ENCODE measurements around the gene EBLN2.

EBLN2 gene

GRCh38 chr3:73026760-73027113, 34.7 kb upstream of the EBLN2 start:
- Histone ChIP-seq H3K4me1 (ENCODE audit: insufficient read depth, low read length, poor library complexity, severe bottlenecking) (peaks cover 11% of the 10 kb centered on the region), H3K9me3 (ENCODE audit: insufficient read depth, low read depth, low read length) (no peaks in the 10 kb centered on the region), H3K9me2 (replicated peaks; ENCODE audit: low read depth, low read length) (no peaks in the 10 kb centered on the region), H3F3A (ENCODE audit: low read depth) (no peaks in the 10 kb centered on the region), H3K79me2 (ENCODE audit: insufficient read depth, low read length) (no peaks in the 10 kb centered on the region; the same call in none of the 2 replicates), H4K20me1 (ENCODE audit: insufficient read depth, low read length, poor library complexity, severe bottlenecking) (peaks cover 99% of the 10 kb centered on the region), H3K9ac (ENCODE audit: low read depth, low read length, poor library complexity, severe bottlenecking) (no peak overlapping the region), H2AFZ (ENCODE audit: low read length) (no peak overlapping the region), H3K4me2 (ENCODE audit: low read depth, low read length, poor library complexity, severe bottlenecking) (no peak overlapping the region), H3K36me3 (ENCODE audit: insufficient read depth, low read length) (peaks cover 4% of the 10 kb centered on the region; the same call in 1 of the 2 replicates), H3K4me3 (ENCODE audit: low read length, poor library complexity, severe bottlenecking) (no peak overlapping the region), H3K27me3 (ENCODE audit: insufficient read depth, low read length, poor library complexity, severe bottlenecking) (no peaks in the 10 kb centered on the region)
- no peak for TF ChIP-seq EZH2phosphoT487 (IDR thresholded peaks at IDR 0.05; ENCODE audit: borderline replicate concordance)
- TF ChIP-seq, protein P1, sequence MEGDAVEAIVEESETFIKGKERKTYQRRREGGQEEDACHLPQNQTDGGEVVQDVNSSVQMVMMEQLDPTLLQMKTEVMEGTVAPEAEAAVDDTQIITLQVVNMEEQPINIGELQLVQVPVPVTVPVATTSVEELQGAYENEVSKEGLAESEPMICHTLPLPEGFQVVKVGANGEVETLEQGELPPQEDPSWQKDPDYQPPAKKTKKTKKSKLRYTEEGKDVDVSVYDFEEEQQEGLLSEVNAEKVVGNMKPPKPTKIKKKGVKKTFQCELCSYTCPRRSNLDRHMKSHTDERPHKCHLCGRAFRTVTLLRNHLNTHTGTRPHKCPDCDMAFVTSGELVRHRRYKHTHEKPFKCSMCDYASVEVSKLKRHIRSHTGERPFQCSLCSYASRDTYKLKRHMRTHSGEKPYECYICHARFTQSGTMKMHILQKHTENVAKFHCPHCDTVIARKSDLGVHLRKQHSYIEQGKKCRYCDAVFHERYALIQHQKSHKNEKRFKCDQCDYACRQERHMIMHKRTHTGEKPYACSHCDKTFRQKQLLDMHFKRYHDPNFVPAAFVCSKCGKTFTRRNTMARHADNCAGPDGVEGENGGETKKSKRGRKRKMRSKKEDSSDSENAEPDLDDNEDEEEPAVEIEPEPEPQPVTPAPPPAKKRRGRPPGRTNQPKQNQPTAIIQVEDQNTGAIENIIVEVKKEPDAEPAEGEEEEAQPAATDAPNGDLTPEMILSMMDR (conservative IDR thresholded peaks at IDR 0.05; ENCODE audit: low read length) = no peak

DNA sequence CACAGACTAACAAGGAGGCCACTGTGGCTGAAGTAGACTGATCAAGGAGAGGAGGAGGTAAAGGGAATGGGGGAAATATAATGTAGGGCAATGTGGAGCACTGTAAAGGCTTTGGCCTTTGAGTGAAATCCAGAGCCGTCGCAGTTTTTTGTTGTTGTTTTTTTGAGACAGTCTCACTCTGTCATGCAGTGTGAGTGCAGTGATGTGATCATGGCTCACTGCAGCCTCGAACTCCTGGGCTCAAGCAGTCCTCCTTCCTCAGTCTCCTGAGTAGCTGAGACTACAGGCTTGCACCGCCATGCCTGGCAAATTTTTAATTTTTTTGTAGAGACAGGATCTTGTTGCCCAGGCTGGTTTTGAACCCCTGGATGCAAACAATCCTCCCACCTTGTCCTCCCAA, 32.7 kb upstream of the EBLN2 start:
- Histone ChIP-seq H3K4me1 (ENCODE audit: insufficient read depth, low read length, poor library complexity, severe bottlenecking) (peaks cover 11% of the 10 kb centered on the region), H3K9me3 (ENCODE audit: insufficient read depth, low read depth, low read length) (no peaks in the 10 kb centered on the region), H3K27me3 (ENCODE audit: insufficient read depth, low read length, poor library complexity, severe bottlenecking) (no peaks in the 10 kb centered on the region), H3K36me3 (ENCODE audit: insufficient read depth, low read length) (peaks cover 7% of the 10 kb centered on the region; the same call in 1 of the 2 replicates), H3K9ac (ENCODE audit: low read depth, low read length, poor library complexity, severe bottlenecking) (no peak overlapping the region), H3F3A (ENCODE audit: low read depth) (no peaks in the 10 kb centered on the region), H3K4me2 (ENCODE audit: low read depth, low read length, poor library complexity, severe bottlenecking) (no peak overlapping the region), H3K79me2 (ENCODE audit: insufficient read depth, low read length) (no peaks in the 10 kb centered on the region; the same call in none of the 2 replicates), H4K20me1 (ENCODE audit: insufficient read depth, low read length, poor library complexity, severe bottlenecking) (peaks cover 99% of the 10 kb centered on the region), H3K9me2 (replicated peaks; ENCODE audit: low read depth, low read length) (no peaks in the 10 kb centered on the region), H3K4me3 (ENCODE audit: low read length, poor library complexity, severe bottlenecking) (no peak overlapping the region), H2AFZ (ENCODE audit: low read length) (no peak overlapping the region)
- no peak for TF ChIP-seq EZH2phosphoT487 (IDR thresholded peaks at IDR 0.05; ENCODE audit: borderline replicate concordance)
- TF ChIP-seq, protein P1 (conservative IDR thresholded peaks at IDR 0.05; ENCODE audit: low read length) = no peak

DNA sequence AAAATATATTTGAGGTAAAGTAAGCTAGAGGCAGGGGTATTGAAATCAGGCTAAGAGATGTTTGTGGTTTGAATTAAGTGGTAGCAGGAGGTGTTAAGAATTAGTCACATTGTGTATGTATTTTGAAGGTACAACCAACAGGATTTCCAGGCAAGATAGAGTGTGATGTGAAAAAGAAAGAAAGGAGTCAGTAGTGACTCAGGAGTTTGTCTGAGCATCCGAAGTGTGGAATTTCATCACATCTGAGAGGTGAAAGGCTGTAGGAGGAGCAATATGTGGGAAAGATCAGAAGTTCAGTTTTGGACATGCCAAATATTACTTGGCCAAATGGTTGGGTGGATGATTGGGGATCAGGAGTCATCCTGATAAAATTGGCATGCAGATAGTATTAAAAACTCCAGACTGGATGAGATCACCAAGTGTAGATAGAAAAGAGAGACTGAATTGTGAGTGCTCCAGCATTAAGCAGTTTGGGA, 32.1 kb upstream of the EBLN2 start:
- no peaks in the 10 kb centered on the region; the same call in none of the 2 replicates for H3K79me2 ChIP-seq (ENCODE audit: insufficient read depth, low read length)
- TF ChIP-seq, protein P1 (conservative IDR thresholded peaks at IDR 0.05; ENCODE audit: low read length) = no peak
- TF ChIP-seq EZH2phosphoT487 (IDR thresholded peaks at IDR 0.05; ENCODE audit: borderline replicate concordance) = no peak
- no peaks in the 10 kb centered on the region for H3K27me3 ChIP-seq (ENCODE audit: insufficient read depth, low read length, poor library complexity, severe bottlenecking)
- no peaks in the 10 kb centered on the region for H3K9me3 ChIP-seq (ENCODE audit: insufficient read depth, low read depth, low read length)
- no peaks in the 10 kb centered on the region for H3K9me2 ChIP-seq (replicated peaks; ENCODE audit: low read depth, low read length)
- H2AFZ ChIP-seq (ENCODE audit: low read length) = no peak overlapping the region
- peaks cover 11% of the 10 kb centered on the region for H3K4me1 ChIP-seq (ENCODE audit: insufficient read depth, low read length, poor library complexity, severe bottlenecking)
- H3K4me3 ChIP-seq (ENCODE audit: low read length, poor library complexity, severe bottlenecking) = no peak overlapping the region
- H3K9ac ChIP-seq (ENCODE audit: low read depth, low read length, poor library complexity, severe bottlenecking) = no peak overlapping the region
- H4K20me1 ChIP-seq (ENCODE audit: insufficient read depth, low read length, poor library complexity, severe bottlenecking) = peaks cover 99% of the 10 kb centered on the region
- H3F3A ChIP-seq (ENCODE audit: low read depth) = no peaks in the 10 kb centered on the region
- H3K4me2 ChIP-seq (ENCODE audit: low read depth, low read length, poor library complexity, severe bottlenecking) = no peak overlapping the region
- H3K36me3 ChIP-seq (ENCODE audit: insufficient read depth, low read length) = peaks cover 7% of the 10 kb centered on the region; the same call in 1 of the 2 replicates

Data from Loucy (cell line).